ENCODE results near the gene CCDC66.

Gene CCDC66

DNA sequence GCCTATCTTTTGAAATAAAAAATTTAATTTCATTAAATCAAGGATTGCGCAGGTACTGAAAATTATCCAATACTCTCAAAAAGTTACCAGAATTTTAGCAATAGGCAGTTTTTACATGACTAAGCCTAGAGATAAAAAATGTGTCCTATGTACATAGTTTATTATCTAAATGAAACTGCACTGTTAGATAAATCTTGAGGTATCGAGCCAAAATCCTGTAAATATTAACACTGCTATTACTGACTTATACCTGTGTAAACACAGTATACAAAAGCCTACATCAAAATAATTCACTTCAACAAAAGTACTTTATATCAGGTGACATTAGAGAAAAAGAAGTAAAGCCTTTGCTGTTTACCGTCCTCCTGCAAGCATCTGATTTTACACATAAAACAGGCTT lies 65.4 kb downstream of the CCDC66 start:
- no peak for DNase-seq

DNA sequence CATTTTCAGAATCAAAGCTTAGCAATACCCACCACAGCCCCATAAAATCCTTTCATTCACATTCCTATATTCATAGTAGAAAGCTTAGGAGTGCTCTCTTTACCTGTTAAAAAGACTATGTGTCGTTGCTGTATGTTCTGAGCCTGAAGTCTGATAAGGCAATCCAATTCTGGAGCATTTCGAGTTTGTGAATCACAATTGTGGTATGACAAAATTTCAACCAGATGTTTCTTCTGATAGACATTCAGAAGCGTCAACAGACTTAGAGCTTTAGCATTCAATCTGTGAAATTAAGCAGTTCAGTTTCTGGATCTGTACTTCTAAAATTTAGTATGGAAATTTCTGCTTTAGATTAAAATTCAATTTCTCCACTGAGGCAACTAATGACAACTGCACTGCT lies 67.8 kb downstream of the CCDC66 start:
- DNase-seq = no peak

DNA sequence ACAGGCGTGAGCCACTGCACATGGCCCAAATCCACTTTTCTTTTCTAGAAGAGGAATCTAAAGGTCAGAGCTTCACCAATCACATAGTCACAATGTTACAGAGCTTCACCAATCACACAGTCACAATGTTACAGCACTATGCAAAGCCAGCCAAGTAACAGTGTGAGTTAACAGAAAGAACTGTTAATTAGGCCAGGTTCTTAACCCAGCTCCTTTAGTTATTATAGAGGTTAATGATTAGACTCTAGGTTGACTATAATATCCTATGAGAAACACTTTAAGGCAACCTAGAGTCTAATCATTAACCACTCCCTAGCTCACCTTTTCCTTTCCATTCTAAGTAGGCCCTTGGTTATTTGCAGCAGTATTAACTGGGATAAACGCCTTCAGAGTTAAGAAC lies 72.1 kb downstream of the CCDC66 start:
- no peak for DNase-seq

DNA sequence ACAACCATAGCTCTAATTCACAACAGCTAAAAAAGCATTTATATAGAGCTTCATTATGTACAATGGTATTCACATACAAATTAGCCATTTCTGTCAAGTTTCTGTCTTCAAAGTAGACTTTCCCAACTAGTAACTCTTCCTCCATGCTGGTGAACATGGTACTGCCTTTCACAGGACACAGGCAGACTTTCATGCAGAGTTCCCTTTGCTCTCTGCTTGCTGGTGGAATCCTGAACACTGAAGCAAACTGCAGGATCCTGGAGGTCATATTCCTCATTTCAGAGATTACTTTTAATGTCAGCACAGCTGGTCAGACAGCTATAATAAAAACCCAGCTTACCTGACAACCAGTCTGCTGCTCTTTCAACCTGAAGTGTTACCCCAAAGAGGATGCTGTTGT lies 72.5 kb downstream of the CCDC66 start:
- DNase-seq = no peak

DNA sequence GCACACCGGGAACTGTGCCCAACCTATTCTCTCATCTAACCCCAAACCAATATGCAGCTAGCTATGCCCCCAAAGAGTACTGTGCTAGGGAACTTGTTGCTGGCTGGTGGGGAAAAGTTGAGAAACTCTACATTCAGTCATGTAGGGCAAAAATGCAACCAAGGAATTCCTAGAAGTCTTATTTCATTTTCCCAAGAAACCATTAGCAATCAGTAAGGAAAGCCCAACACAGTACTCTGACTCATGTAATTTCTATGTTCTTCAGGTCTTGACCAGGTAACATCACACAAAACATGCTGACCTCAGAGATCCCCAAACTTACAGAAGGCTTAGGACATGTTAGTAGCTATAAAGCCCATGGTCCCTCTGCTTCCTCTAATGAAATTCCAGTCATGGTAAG lies 74.0 kb downstream of the CCDC66 start:
- DNase-seq = no peak

DNA sequence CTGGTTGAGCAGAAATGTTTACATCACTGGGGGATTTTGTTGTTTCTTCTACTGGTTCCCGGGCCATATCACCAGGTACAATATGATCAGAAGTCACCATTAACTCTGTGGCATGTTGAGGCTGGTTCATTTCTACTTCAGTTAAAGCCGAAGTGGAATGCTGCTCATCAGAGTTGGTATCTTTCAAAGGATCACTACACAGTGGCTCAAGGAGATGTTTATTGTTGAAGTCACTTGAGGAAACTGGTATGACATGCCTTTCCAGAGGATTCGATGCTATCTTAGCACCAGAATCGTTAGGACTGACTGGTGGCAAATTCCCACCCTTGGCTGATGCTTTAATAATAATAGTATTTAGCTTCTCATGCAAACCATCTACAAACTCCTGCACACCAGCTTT lies 76.2 kb downstream of the CCDC66 start:
- DNase-seq = no peak

DNA sequence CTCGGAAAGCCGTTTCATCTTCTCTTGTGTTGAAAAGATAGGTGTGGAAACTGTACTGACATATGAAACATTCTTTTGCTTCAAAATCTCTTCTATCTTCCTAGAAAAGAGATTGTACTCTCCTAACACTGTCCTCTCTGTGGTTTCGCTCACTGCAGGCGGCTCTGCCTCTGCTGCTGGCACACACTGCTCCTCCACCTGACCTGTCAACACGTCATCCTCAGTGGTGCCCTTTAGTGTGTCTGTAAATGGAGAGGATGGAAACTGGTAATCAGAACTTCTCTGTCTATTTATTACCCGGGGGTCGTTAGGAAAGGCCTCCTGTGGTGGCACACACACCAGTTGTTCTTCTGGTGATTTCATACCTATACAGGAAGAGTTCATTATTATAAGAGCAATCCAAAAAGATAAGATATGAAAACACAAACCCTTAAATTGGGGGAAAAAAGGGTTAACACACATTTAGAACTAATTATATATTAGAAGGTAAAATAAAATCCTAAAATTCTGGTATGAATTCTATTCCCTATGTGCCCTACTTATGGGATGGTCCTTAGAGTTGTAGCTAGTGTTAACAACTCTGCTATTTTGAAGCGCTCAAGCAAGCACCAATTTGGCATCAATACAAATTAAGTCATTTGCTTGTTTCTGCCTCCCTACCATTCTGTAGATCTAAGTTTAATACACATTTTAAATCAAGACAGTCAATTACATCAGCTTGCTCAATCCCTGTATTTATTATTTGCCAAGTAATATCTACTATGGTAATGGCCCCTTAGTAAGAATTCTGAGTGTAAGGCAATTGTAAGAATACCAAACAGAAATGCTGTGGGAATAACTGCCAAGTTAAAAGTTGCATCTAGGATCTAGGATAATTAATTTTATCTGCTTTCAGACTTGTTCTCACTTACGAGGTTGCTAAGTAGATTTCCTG lies 76.9 kb downstream of the CCDC66 start:
- DNase-seq = no peak

- DNase-seq = no peak
Measured at GRCh38 chr3:56645407-56645806, 88.4 kb downstream of the CCDC66 start.

DNA sequence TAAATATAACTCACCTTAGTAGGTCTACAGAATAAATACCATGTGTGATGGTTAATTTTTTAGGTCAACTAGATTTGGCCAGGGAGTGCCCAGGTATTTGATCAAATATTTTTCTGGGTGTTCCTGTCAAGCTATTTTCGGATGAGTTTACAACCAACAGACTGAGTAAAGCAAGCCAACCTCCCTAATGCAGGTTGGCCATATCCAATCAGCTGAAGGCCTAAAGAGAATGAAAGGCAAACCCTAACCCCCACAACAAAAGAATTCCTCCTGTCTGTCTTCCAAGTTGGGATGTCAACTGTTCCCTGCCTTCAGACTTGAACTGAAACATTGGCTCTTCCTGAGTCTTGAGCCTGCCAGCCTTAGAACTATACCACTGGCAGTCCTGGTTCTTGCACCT lies 97.5 kb downstream of the CCDC66 start:
- no peak for DNase-seq

GRCh38 chr3:56655709-56656108 lies 98.7 kb downstream of the CCDC66 start:
- DNase-seq = no peak

DNA sequence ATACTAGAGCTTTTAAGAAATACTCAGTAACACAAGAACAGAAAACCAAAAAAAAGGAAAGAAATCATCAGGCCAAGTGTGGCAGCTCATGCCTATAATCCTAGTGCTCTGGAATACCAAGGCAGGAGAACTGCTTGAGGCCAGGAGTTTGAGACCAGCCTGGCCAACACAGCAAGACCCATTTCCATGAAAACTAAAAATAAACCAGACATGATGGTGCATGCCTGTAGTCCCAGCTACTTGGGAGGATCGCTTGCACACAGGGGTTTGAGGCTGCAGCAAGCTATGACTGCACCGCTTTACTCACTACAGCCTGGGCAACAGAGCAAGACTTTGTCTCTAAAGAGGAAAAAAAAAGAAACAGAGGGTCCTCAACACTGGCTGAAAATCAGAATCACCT lies 107.8 kb downstream of the CCDC66 start:
- DNase-seq = no peak

DNA sequence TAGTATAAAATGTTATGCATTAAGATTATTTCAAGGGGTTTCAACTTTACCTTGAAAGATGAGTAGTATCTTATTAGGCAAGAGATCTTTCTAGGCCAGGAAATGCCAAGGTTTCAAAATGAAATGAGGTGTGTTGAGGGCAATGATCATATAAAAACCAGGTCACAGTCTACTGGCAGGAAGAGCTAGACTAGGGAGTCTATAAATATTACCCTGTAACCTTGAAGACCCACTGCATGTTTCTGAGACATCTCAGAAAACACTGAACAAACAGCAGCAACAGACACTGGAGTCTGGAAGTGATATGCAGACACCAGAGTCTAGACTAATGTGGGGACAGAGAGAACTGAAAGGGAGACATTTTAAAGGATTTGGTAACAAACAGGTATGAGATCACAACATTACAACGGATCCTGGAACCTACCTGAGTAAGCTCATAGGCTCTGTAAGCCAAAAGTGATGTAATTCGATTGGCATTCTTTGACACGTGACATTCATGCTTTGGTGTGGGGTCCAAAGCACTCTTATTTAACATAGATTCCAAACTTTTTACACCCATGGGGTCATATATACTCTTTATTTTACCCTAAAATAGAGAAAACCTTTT lies 111.1 kb downstream of the CCDC66 start:
- DNase-seq = no peak
